Measurements from ENCODE around the gene AARSD1.
"Not testable (repeated sequence)": the region's sequence is repeated elsewhere in the genome, so short reads cannot be mapped to it uniquely, and the experiment has no call there.

AARSD1 gene

GRCh38 chr17:42964161-42964932 lies at the start of gene AARSD1:
AARSD1 (minus strand) TSS chr17:42964454; CDS start chr17:42964440, 14 bp downstream.
- peak within 1 kb of the TSS; percentile 97 for H3K4me3 ChIP-seq (ENCODE audit: low read depth, low read length)
- no peak for TF ChIP-seq CTCF (IDR thresholded peaks at IDR 0.05; ENCODE audit: borderline replicate concordance, insufficient read depth, low read depth, low read length)

- TF ChIP-seq CTCF (IDR thresholded peaks at IDR 0.05; ENCODE audit: borderline replicate concordance, insufficient read depth, low read depth, low read length), result no peak
- H3K4me3 ChIP-seq (ENCODE audit: low read depth, low read length), result no peak overlapping the region
These were observed 49.0 kb upstream of the AARSD1 start for GRCh38 chr17:43013296-43013695.

GRCh38 chr17:43011728-43012472 lies 47.6 kb upstream of the AARSD1 start:
- TF ChIP-seq CTCF (IDR thresholded peaks at IDR 0.05; ENCODE audit: borderline replicate concordance, insufficient read depth, low read depth, low read length), result no peak
- H3K4me3 ChIP-seq (ENCODE audit: low read depth, low read length), result no peak overlapping the region

GRCh38 chr17:43010667-43011308 lies 46.5 kb upstream of the AARSD1 start:
- no peak for TF ChIP-seq CTCF (IDR thresholded peaks at IDR 0.05; ENCODE audit: borderline replicate concordance, insufficient read depth, low read depth, low read length)
- H3K4me3 ChIP-seq (ENCODE audit: low read depth, low read length), result no peak overlapping the region

- H3K4me3 ChIP-seq (ENCODE audit: low read depth, low read length), result peak within 1 kb of the TSS; percentile 73
- TF ChIP-seq CTCF (IDR thresholded peaks at IDR 0.05; ENCODE audit: borderline replicate concordance, insufficient read depth, low read depth, low read length), result peak; percentile 41; the same call in 1 of the 2 replicates
These were observed 42.6 kb upstream of the AARSD1 start, which contains the start of gene IFI35 for GRCh38 chr17:43006639-43007551. IFI35 (plus strand) TSS chr17:43006784; CDS start chr17:43006948, 164 bp downstream.

- no peak for TF ChIP-seq CTCF (IDR thresholded peaks at IDR 0.05; ENCODE audit: borderline replicate concordance, insufficient read depth, low read depth, low read length)
- no peak overlapping the region for H3K4me3 ChIP-seq (ENCODE audit: low read depth, low read length)
These were observed 39.4 kb upstream of the AARSD1 start for GRCh38 chr17:43003542-43004172.

GRCh38 chr17:43000894-43001293 lies 36.6 kb upstream of the AARSD1 start:
- not testable (repeated sequence) for H3K4me3 ChIP-seq (ENCODE audit: low read depth, low read length)
